HG03442 (cell line): ENCODE measurements around the gene ATG14.
"Not testable (repeated sequence)": the region's sequence is repeated elsewhere in the genome, so short reads cannot be mapped to it uniquely, and the experiment has no call there.

Experiments used
- ATAC-seq: cut with Tn5 transposase; IDR thresholded peaks from one replicate; pipeline ENCODE4 v1.9.1; 2021; ENCODE audit warnings: mild to moderate bottlenecking, moderate library complexity; ENCODE audit not compliant: unreplicated experiment

ATG14 gene

DNA sequence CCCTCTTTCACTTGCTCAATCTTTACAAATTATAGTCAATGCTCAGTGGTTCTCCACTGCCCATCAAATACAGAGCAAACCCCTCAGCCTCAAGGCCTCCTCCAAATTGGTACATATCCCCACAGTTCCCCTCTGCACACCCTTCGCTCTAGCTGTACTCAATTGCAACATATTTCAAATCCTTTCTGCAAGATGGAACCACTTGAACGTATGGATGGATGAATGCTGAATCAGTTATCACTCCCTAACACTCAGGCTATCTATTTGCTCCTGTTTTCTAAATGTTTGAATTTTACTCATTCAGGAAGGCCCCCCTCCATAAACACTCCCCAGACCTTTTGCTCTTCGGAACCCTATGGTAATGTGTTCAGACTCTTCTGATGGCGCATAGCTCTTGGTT lies 24.5 kb downstream of the ATG14 start:
- no peak for ATAC-seq

- no peak for ATAC-seq
Observed at GRCh38 chr14:55386037-55386808, 25.4 kb downstream of the ATG14 start.

DNA sequence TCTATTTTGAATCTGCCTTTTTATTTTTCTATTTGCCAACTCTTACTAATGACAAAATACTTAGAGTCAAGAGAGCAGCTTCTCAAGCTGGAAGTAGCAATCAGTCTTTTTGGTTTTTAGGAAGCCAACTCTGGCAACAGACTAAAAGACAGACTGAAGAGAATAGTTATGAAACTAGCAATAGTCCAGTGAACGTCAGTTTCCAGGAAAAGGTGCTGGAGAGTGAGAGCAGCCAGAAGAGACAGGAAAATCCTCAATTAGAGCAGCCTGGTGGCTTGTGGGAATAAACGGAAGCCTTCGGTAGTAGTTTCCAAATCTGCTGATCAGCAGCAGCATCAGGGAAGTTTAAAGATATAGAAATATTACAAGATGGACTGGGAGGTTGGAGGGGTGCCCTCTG lies 27.1 kb downstream of the ATG14 start:
- no peak for ATAC-seq

DNA sequence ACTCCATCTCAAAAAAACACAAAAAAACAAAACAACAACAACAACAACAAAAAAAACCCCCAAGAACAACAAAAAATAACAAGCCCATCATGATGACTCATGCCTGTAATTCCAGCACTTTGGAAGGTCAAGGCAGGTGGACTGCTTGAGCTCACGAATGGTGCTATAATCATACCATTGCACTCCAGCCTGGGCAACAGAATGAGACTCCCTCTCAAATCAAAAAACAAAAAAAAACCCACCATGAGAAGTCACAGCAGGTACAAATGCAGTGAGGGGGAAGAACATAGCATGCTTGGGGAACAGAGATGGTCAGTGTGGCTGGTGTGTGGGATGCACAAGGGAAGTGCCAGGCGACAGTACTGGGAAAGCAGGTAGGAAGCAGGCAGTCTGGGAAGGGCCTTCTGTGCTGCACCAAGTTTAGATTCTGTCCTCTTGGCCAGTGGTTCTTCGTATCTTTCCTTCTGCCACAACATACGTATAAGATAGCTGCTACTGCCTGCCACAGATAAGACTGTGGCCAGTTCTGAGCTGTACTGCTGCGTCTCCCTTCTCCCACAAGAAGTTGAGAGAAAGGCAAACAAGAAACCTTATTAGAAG lies 28.0 kb downstream of the ATG14 start:
- no peak for ATAC-seq

DNA sequence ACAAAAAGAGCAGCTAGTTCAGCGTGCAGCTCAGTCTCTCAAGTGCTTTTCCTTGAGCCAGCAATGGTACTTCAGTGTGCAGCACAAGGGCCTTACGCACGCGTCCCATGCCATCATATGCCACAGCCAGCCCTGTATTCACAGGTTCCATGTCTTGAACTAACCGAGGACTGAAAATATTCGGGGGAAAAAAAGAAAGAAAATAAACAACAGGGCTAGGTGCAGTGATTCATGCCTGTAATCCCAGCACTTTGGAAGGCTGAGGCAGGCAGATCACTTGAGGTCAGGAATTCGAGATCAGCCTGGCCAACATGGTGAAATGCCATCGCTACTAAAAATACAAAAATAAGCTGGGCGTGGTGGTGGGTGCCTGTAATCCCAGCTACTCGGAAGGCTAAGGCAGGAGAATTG lies 28.6 kb downstream of the ATG14 start:
- not testable (repeated sequence) for ATAC-seq

DNA sequence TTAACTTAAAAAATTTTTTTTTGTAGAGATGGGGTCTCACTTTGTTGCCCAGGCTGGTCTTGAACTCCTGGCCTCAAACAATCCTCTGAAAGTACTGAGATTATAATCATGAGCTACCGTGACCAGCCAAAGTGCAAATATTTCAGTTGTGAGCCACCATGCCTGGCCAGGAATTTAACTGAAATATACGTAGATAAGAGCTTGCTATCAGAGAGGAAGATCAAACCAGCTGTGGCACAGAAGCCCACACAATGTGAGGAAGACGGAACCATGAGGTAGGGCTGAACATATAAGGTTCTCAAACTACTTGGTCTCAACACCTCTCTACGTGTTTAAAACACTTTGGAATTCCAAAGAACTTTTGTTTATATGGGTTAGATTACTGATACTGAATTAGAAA lies 29.1 kb downstream of the ATG14 start:
- no peak for ATAC-seq

GRCh38 chr14:55381561-55381960 lies 30.1 kb downstream of the ATG14 start:
- ATAC-seq = no peak

- no peak for ATAC-seq
Observed at GRCh38 chr14:55381040-55381439, 30.6 kb downstream of the ATG14 start.

GRCh38 chr14:55377236-55377635 lies 34.4 kb downstream of the ATG14 start:
- no peak for ATAC-seq

DNA sequence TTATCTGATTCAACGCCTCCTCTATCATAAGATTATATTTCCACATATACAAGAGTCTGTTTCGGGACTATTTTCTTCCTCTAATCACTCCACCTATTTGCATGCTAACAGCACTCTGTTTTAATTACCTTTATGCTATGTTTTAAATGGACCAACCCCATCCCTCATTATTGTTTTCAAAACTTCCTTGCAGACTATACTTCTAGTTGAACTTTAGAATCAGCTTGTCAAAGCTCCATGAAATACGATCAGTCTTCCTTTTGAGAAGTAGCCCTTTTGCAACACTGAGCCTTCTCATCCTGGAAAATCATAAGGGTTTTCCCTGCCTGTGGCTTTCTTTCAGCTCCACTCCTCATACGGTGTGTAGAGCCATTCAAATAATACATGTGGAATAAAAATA lies 36.9 kb downstream of the ATG14 start:
- ATAC-seq = no peak

- peak; percentile 91 for ATAC-seq
Observed at GRCh38 chr14:55373784-55374705, 37.6 kb downstream of the ATG14 start.

DNA sequence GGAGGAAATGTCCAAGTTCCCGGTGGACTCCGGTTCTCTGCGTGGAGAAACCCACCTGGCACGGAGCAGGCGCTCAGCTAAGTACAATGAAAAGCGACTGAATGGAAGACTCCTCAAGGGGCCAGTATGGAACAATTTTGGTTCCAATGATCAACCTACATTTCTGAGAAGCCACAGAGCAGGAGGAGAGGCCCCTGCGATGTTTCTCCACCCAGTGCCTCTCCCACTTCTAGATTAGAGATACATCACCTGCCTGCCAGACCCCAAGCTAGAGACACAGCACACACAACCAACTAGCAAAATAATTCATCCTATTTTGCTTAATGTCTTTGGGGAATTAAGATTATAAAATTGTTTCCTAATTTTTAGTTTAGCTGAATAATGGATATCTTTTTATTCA lies 38.8 kb downstream of the ATG14 start:
- no peak for ATAC-seq

DNA sequence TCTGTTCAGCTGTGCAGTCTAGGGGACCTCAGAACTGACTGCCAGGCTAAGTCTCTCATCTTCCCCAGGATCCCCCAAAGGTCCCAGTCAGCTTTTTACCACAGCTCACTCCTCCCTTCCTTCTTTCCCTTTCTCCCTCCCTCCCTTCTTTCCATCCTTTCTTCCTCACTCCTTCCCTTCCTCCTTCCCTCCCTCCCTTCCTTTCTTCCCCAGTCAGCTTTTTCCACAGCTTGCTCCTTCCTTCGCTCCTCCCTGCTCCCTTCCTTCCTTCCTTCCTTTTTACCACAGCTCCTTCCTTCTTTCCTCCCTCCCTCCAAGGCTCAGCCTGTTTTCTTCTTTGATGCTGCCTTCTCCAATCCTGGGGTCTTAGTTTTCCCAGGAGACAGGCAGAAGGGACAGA lies 39.2 kb downstream of the ATG14 start:
- no peak for ATAC-seq

DNA sequence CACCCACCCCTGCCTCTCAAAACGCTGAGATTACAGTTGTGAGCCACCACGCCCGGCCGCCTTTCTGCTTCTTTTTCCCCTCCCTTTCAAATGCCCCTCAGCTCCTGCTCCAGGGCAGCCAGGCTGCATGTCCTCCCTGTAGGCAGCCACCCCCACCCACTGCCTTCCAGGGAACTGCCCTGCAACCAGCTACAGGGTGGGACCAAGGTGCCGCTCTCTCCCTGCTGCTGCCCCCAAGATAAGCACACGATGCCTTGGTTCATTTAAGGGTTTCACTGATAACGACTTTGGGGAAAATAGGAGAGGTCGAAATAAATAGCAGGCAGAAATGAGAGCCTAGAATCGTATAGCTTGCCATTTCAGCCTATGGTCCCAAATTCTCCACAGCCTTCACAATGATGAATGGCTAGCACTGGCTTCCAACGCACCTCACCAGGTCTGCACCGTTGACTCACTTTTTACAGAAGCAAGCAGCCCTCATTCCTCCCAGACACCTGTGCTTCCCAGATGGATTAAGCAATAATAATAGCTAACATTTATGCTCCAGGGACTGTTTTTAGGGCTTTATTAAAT lies 40.7 kb downstream of the ATG14 start:
- no peak for ATAC-seq

- no peak for ATAC-seq
Observed at GRCh38 chr14:55366271-55366670, 45.4 kb downstream of the ATG14 start.

DNA sequence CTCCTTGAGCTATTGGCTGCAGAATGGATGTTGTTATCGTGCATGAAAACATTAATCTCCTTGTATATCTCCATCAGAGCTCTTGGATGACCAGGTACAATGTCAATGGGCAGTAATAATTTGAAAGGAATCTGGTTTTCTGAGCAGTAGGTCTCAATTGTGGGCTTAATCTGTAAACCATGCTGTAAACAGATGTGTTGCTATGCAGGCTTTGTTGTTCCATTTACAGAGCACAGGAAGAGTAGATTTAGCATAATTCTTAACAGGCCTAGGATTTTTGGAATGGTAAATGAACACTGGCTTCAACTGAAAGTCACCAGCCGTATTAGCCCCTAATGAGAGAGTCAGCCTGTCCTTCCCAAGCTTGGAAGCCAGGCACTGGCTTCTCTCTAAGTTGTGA lies 50.4 kb downstream of the ATG14 start:
- no peak for ATAC-seq

- no peak for ATAC-seq
Observed at GRCh38 chr14:55359307-55359706, 52.3 kb downstream of the ATG14 start.

- ATAC-seq = no peak
Observed at GRCh38 chr14:55356913-55357312, 54.7 kb downstream of the ATG14 start.

DNA sequence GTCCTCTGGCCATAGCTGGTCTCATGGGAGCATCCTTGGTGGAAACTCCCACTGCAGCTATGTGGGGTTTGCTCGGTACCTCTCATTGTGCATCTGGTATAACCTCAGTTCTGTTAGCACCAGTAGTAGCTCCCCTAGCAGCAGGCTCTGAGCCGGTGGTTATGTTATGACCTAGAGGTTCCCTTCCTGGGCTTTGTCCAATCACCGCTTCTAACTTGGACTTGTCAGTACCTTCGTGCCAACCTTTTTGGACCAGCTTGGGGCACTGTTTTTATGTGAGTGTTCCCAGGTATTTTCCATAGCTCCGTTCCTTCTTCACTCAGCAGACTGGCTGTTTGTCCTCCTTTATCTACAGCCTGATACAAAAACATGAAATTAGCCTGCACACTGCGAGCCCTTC lies 55.7 kb downstream of the ATG14 start:
- ATAC-seq = no peak

DNA sequence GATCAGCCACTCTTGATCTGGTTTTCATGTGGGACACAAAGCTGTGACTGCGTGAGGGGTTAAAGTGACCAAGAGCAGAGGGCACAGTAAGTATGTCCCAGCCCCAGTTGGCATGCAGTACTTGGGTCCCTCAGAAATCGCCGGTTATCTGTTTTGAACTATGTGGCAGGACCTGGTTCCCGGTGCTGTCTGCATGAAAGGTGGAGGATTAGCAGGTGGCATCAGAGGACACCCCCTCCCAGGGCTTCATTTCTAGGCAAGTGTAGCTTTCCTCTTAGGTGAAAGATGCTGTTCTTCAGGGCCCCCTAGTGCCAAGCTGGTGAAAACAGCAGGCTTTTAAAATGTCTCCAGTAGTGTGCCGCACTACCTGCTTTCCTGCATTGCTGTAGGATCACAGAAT lies 57.1 kb downstream of the ATG14 start:
- peak; percentile 76 for ATAC-seq

DNA sequence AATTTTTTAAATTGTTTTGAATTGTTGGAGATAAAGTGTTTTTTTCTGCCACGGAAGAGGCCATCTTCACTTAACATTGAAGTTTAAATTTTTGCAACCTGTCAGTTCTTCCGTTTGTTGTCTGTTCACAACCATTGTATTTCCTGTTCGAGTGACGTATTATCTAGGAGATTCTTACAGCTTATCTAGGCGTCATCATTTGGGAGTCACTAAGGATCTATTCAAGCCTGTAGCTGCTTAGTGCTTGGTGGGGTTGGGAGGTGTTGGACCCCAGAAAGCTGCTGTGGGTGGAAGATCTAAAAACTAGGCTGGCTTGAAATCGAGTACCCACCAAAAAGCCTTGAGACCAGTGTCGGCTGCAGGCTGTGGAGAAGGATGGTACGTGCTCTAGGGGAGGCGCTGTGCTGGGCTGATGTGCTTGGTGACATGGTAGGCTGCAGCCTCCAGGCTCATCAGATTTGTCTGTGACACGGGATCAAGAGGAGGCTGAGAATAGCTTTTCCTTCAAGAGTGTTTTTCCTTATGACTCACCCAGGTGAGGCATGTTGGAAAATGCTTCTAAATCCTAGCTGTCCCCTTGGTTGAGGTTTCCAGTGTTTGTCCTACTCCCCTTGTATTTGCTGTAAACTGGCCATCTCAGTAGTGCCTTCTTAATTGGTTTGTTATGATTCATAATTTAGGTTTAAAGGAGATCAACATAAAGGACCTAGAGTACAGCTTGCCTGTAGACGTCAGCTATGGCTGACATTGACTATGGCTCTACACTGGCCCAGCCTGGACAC lies 57.8 kb downstream of the ATG14 start:
- no peak for ATAC-seq
